Nephron (organoid): Measurements from ENCODE around the gene QKI.
A peak's percentile ranks its signal among the peaks of the same experiment; 100 is the strongest.

Source experiments
- H3K27ac Mint-ChIP-seq, 3 experiments: 2 replicates each; pipeline ENCODE4 v1.8.0; 2020; ENCODE audit warnings: mixed read lengths in 3 of 3, mild to moderate bottlenecking in 2 of 3, moderate library complexity in 1 of 3
- H3K27me3 Mint-ChIP-seq: 2 replicates; pipeline ENCODE4 v1.8.0; 2021; ENCODE audit warnings: low read depth, mild to moderate bottlenecking, moderate library complexity, mixed read lengths
- H3K36me3 Mint-ChIP-seq: 2 replicates; pipeline ENCODE4 v1.8.0; 2020; ENCODE audit warnings: low read depth, mixed read lengths
- H3K4me1 Mint-ChIP-seq: 2 replicates; pipeline ENCODE4 v1.8.0; 2020; ENCODE audit warnings: mixed read lengths
- H3K4me3 Mint-ChIP-seq, 3 experiments: 2 replicates each; pipeline ENCODE4 v1.8.0; 2020; ENCODE audit warnings: mild to moderate bottlenecking in 3 of 3, mixed read lengths in 3 of 3, moderate library complexity in 2 of 3
- H3K9me3 Mint-ChIP-seq: 2 replicates; pipeline ENCODE4 v1.8.0; 2020; ENCODE audit warnings: mixed read lengths
- TF ChIP-seq, protein P1 (sequence below), 3 experiments: fragments of 200-600 bp; sonication (generic); IDR thresholded peaks; one replicate each; pipeline ENCODE4 v1.5.0; 2021; ENCODE audit warnings: antibody characterized with exemption in 3 of 3; ENCODE audit not compliant: unreplicated experiment in 3 of 3

The QKI gene

DNA sequence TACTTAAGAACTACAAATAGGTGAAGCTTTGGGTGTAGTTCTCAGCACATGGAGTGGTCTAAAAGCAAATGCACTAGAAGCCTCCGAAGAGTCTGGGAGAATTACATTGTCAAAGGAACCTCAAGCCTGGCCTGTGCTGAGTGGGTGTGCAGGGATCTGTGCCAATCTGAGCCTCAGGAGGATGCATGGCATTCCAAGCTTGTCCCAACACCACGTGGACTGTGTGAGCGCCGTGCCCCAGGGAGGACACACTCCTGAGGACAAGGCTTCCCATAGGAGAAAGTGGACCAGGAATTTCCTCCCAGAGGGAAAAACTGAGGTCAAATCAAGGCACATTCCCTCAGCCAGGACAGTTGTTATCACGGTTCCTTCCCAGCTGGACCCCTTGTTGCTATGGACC lies 185.8 kb downstream of the QKI start:
- Mint-ChIP-seq H3K27me3 (peaks cover 13% of the 10 kb centered on the region), H3K36me3 (no peaks in the 10 kb centered on the region), H3K27ac (no peak overlapping the region), H3K4me1 (peaks cover 4% of the 10 kb centered on the region), H3K9me3 (peaks cover 13% of the 10 kb centered on the region), H3K4me3 (no peak overlapping the region)
- TF ChIP-seq, protein P1, sequence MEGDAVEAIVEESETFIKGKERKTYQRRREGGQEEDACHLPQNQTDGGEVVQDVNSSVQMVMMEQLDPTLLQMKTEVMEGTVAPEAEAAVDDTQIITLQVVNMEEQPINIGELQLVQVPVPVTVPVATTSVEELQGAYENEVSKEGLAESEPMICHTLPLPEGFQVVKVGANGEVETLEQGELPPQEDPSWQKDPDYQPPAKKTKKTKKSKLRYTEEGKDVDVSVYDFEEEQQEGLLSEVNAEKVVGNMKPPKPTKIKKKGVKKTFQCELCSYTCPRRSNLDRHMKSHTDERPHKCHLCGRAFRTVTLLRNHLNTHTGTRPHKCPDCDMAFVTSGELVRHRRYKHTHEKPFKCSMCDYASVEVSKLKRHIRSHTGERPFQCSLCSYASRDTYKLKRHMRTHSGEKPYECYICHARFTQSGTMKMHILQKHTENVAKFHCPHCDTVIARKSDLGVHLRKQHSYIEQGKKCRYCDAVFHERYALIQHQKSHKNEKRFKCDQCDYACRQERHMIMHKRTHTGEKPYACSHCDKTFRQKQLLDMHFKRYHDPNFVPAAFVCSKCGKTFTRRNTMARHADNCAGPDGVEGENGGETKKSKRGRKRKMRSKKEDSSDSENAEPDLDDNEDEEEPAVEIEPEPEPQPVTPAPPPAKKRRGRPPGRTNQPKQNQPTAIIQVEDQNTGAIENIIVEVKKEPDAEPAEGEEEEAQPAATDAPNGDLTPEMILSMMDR (IDR thresholded peaks at IDR 0.05; ENCODE audit: unreplicated experiment in 3 of 3) = no peak

DNA sequence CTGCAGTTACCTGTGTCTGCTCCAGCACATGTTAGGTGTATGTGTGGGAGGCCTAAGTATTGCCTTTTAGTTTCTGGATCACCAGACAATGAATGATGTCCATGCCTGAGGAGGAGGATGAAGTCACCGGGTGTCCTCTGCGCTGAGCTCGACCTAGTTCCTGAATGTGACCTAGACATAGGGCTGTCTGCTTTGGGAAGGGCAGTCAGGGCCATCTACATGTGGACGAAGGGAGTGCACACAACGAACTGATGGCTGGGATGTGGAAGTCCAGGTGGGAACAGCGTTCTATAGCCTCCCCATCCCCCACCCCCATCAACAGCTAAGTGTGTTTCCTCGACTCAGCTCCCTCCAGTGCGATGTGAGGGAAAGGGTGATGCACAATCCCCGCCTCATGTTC lies 186.3 kb downstream of the QKI start:
- TF ChIP-seq, protein P1 (IDR thresholded peaks at IDR 0.05; ENCODE audit: unreplicated experiment in 3 of 3) = no peak
- Mint-ChIP-seq H3K27me3 (peaks cover 13% of the 10 kb centered on the region), H3K4me3 (no peak overlapping the region), H3K9me3 (peaks cover 13% of the 10 kb centered on the region), H3K36me3 (no peaks in the 10 kb centered on the region), H3K4me1 (peaks cover 4% of the 10 kb centered on the region), H3K27ac (no peak overlapping the region)

DNA sequence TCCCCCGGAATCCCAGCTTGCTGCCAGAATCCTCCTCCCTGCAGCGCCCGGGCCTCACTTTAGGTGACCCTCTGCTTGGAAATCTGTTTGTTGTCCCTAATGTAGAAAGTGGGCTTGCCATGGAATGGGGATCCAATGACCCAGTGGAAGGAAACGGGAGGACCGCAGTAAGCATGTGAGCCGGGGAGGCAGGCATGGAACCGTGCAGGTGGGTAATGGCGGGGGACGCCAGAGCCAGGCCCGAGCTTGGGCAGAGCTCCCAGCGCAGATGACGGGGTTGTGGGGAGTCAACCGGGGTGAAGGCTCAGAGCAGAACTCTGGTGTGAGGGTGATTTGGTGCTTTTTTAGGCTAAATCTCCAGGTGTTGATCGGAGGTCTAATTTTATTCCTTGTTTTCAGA lies 188.3 kb downstream of the QKI start:
- no peak overlapping the region for H3K27ac Mint-ChIP-seq
- TF ChIP-seq, protein P1 (IDR thresholded peaks at IDR 0.05; ENCODE audit: unreplicated experiment in 3 of 3) = no peak
- H3K9me3 Mint-ChIP-seq = no peaks in the 10 kb centered on the region
- H3K4me1 Mint-ChIP-seq = peaks cover 4% of the 10 kb centered on the region
- peaks cover 13% of the 10 kb centered on the region for H3K27me3 Mint-ChIP-seq
- no peaks in the 10 kb centered on the region for H3K36me3 Mint-ChIP-seq
- H3K4me3 Mint-ChIP-seq = no peak overlapping the region

DNA sequence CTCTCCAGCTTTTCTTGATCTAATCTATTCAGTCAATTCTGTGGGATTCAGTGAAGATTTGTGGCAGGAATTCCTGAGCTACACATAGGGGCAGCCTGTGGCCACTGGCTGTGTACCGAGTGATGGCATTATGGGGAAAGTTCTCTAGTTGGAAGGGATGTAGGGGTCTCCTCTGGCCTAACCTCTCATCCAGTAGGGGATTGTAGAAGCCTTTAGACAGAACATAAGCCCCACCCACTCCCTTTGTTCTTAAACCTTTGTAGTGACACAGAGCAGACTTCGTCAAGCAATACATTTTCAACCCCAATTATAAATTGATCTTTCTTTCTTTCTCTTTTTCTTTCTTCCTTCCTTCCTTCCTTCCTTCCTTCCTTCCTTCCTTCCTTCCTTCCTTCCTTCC lies 188.9 kb downstream of the QKI start:
- no peaks in the 10 kb centered on the region for H3K9me3 Mint-ChIP-seq
- H3K27me3 Mint-ChIP-seq = peaks cover 15% of the 10 kb centered on the region
- H3K36me3 Mint-ChIP-seq = no peaks in the 10 kb centered on the region
- no peak overlapping the region for H3K4me3 Mint-ChIP-seq
- H3K27ac Mint-ChIP-seq = no peak overlapping the region
- H3K4me1 Mint-ChIP-seq = peaks cover 4% of the 10 kb centered on the region
- TF ChIP-seq, protein P1 (IDR thresholded peaks at IDR 0.05; ENCODE audit: unreplicated experiment in 3 of 3) = no peak

DNA sequence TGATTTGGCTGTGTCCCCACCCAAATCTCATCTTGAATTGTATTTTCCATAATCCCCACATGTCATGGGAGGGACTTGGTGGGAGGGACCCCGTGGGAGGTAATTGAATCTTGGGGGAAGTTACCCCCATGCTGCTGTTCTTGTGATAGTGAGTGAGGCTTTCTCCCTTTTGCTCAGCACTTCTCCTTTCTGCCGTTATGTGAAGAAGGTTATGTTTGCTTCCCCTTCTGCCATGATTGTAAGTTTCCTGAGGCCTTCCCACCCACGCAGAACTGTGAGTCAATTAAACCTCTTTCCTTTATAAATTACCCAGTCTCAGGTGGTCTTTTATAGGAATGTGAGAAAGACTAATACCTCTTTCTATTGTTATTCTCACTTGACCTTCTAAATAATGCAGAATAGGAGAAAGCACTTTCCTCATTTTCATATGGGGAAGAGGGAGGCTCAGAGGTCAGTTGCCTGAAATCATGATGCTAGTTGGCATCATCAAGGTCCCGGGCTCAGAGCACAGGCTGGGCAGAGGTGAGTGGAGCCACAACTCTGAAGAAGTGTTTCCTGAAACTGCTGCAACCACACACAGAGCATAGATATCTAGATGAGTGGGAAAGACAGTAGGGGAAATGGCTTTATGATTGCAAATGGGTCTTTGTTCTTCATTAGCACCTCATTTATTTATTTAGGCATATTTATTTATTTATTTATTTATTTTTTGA lies 191.0 kb downstream of the QKI start:
- Mint-ChIP-seq H3K27ac (no peak overlapping the region), H3K27me3 (peaks cover 17% of the 10 kb centered on the region), H3K9me3 (no peaks in the 10 kb centered on the region), H3K4me3 (no peak overlapping the region), H3K36me3 (no peaks in the 10 kb centered on the region), H3K4me1 (no peaks in the 10 kb centered on the region)
- TF ChIP-seq, protein P1 (IDR thresholded peaks at IDR 0.05; ENCODE audit: unreplicated experiment in 3 of 3) = no peak

DNA sequence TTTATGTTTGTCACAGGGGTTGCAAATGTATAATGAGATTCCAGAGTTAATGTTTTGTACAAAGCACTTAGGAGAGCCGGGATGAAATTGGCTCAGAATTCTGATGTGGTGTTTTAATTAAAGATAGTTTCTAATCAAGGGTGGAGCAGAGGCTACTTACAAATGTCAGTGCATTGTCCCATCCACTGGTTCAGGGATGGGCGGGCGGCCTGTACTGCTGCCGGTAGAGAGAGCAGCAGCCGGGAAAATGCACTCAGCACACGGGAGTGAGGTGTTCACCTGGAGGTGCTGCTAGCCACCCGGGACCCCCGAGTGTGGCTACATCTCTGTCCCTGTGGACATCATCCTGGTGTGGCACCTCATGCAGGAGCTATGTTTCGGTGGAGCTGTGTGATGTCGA lies 193.3 kb downstream of the QKI start:
- peak overlapping the region; percentile 4 to 79 (median 48) for H3K27ac Mint-ChIP-seq
- H3K4me3 Mint-ChIP-seq = no peak overlapping the region
- no peaks in the 10 kb centered on the region for H3K4me1 Mint-ChIP-seq
- no peaks in the 10 kb centered on the region for H3K36me3 Mint-ChIP-seq
- peaks cover 15% of the 10 kb centered on the region for H3K27me3 Mint-ChIP-seq
- no peaks in the 10 kb centered on the region for H3K9me3 Mint-ChIP-seq
- TF ChIP-seq, protein P1 (IDR thresholded peaks at IDR 0.05; ENCODE audit: unreplicated experiment in 3 of 3) = no peak
